ENCODE results near the gene PLA2G2C.

PLA2G2C gene

DNA sequence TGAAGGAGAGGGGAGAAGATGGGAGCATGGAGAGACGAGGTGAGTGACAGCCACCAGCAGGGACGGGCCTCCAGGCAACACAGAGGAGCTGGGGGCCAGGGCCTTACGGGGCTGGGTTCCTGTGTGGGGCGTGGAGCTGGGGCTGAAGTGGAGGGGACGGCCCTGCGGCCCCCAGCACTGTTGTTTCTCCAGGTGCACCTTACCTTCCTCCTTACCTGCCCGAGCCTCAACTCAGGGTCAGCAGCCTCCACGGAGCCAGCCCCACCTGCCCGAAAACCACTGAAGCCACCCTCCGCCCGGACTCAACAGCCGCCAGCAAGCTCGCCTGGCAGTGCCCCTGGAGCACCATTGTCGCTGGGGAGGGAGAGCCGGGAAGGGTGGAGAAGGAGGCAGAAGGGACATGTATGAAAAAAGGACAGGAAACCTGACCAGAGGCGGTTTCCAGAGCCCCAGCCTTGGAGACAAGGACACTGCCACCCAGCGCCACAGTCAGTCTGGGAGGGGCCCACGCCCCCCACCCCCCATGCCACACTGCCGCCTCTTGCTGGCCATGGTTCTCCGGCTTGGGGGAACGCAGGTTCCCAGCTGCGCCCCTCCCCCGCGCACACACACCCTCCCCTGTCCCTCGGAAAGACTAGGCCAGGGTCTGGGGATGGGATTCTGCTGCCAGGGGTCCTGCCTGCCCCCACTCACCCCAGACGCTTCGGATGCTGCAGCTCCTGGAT, 36.6 kb downstream of the PLA2G2C start:
- no peaks in the 10 kb centered on the region for H3K36me3 Mint-ChIP-seq (ENCODE audit: low read depth)
- peaks cover 1% of the 10 kb centered on the region for H3K27me3 Mint-ChIP-seq (ENCODE audit: low read depth, poor library complexity)
- no peaks in the 10 kb centered on the region for H3K9me3 Mint-ChIP-seq
- no peak overlapping the region for H3K4me3 Mint-ChIP-seq
- DNase-seq, result no peak
- TF ChIP-seq, protein P1, sequence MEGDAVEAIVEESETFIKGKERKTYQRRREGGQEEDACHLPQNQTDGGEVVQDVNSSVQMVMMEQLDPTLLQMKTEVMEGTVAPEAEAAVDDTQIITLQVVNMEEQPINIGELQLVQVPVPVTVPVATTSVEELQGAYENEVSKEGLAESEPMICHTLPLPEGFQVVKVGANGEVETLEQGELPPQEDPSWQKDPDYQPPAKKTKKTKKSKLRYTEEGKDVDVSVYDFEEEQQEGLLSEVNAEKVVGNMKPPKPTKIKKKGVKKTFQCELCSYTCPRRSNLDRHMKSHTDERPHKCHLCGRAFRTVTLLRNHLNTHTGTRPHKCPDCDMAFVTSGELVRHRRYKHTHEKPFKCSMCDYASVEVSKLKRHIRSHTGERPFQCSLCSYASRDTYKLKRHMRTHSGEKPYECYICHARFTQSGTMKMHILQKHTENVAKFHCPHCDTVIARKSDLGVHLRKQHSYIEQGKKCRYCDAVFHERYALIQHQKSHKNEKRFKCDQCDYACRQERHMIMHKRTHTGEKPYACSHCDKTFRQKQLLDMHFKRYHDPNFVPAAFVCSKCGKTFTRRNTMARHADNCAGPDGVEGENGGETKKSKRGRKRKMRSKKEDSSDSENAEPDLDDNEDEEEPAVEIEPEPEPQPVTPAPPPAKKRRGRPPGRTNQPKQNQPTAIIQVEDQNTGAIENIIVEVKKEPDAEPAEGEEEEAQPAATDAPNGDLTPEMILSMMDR (IDR thresholded peaks at IDR 0.05), result no peak
- no peak overlapping the region for H3K27ac Mint-ChIP-seq
- H3K4me1 Mint-ChIP-seq, result peaks cover 22% of the 10 kb centered on the region

DNA sequence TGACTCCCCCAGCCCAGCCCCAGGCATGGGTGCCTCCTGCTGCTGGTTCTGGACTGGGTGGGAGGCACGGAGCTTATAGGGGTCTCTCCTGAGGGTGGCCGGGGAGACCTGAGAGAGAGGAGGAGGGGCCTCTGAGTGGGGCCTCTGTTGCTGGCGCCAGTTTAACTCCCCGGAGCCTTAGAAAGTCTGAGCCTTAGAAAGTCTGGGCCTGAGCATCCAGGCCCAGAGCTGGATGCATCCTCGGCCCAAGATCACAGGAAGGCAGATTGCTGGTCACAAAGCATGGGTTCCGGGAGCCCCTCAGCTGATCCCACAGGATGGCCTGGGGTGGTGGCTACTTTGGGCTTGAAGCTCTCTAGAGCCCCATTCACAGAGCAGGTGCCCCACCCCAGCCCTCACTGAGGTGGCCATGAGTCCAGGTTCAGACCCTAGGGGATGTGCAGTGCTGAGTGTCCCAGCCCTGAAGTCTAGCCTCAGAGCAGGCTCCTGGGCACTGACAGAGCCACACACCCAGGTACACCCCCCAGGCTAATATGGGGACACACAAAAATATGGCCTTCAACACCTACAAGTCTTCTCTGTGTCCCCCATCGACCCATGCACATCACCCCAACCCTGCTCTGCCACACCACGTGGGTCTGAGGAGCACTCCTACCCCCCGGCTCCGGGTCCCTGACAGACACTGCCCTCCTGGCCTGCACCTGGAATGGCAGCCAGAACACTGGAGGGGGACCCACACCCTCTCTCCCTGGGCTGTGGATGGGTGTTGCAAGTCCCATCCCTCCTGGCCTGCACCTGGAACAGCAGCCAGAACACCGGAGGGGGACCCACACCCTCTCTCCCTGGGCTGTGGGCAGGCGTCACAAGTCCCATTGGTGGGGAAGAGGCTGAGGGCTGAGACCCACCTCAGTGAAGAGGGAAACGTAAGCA, 37.5 kb downstream of the PLA2G2C start:
- no peak overlapping the region for H3K27ac Mint-ChIP-seq
- H3K4me3 Mint-ChIP-seq, result no peak overlapping the region
- H3K27me3 Mint-ChIP-seq (ENCODE audit: low read depth, poor library complexity), result no peaks in the 10 kb centered on the region
- no peak for DNase-seq
- H3K36me3 Mint-ChIP-seq (ENCODE audit: low read depth), result no peaks in the 10 kb centered on the region
- H3K9me3 Mint-ChIP-seq, result no peaks in the 10 kb centered on the region
- peaks cover 17% of the 10 kb centered on the region for H3K4me1 Mint-ChIP-seq
- TF ChIP-seq, protein P1 (IDR thresholded peaks at IDR 0.05), result no peak

DNA sequence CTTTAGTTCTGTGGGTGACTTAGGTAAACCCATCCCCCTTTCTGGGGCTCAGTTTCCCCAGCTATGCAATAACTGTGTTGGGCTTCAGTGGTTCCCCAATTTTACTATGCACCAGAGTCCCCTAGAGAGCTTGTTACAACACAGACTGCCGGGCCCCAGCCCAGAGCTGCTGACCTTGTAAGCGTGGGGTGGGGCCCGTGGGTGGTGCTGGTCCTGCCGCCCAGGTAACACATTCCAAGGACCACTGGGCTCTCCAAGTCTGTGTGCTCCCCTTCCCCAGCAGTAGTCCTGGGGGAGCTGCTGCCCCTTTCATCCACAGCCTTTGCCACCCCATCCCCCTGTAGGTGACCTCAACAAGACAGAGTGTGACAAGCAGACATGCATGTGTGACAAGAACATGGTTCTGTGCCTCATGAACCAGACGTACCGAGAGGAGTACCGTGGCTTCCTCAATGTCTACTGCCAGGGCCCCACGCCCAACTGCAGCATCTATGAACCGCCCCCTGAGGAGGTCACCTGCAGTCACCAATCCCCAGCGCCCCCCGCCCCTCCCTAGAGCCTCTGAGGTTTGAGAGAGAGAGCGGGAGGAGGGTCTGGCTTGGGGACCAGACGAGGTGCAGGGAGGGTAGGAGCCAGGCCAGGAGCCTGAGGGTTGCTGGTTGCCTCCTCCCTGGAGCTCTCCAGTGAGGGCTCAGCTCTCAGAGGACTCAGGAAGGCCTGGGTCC, 38.3 kb downstream of the PLA2G2C start:
- TF ChIP-seq, protein P1 (IDR thresholded peaks at IDR 0.05), result no peak
- Mint-ChIP-seq H3K27me3 (ENCODE audit: low read depth, poor library complexity) (no peaks in the 10 kb centered on the region), H3K36me3 (ENCODE audit: low read depth) (no peaks in the 10 kb centered on the region), H3K27ac (no peak overlapping the region), H3K4me3 (no peak overlapping the region), H3K9me3 (no peaks in the 10 kb centered on the region), H3K4me1 (peaks cover 15% of the 10 kb centered on the region)
- DNase-seq, result no peak

DNA sequence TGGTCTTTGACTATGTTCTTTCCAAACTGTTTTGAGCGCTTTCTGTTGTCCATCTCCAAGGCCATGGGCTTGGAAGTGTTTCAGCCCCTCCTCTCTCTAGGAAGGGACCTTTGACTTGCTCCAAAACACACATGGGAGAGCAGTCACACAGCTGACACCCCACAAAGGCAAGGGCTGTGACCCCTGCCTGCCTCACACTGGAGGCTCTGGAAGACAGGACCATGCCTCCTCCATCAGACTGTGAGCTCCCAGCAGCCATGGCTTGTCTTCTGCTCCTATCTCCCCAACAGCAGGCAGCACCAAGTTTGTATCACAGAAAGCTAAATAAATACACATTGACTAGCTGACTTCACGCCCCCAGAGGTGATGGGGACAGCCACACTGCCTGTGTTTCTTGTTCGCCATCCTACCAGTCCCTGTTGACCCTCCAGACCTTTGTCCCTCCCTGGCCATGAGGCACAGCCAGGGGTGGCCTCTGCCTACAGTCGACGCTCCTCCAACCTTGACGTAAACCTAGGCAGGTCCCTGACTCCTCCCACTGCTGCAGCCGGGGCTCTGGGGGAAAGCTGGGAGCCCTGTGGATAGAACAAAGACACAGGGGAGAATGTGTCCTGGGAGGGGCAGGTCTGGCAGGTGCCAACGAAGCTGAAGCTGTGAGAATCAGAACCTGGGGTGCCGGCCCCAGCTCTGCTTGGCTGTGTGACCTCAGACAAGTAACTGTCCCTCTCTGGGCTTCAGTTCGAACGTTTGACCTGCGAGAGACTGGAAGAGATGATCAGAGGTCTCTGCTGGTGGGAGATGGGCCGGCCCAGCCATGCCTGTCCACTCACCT, 42.4 kb downstream of the PLA2G2C start:
- DNase-seq, result no peak
- TF ChIP-seq, protein P1 (IDR thresholded peaks at IDR 0.05), result no peak
- Mint-ChIP-seq H3K36me3 (ENCODE audit: low read depth) (no peaks in the 10 kb centered on the region), H3K9me3 (no peaks in the 10 kb centered on the region), H3K4me1 (peaks cover 27% of the 10 kb centered on the region), H3K27ac (no peak overlapping the region), H3K4me3 (no peak overlapping the region), H3K27me3 (ENCODE audit: low read depth, poor library complexity) (peaks cover 6% of the 10 kb centered on the region)

DNA sequence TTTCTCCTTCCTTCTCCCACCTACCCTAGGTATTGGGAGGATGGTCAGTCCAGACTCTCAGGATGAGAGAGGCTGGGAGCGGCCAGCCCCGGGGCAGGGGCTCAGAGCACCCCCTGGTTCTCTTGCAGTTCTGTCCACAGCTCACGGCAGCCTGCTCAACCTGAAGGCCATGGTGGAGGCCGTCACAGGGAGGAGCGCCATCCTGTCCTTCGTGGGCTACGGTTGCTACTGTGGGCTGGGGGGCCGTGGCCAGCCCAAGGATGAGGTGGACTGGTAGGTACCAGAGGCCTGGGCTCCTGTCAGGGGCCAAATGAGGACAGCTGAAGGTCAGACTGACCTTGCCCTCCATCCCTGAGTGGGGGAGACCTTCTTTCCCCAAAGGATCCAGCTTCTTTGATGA, 43.0 kb downstream of the PLA2G2C start:
- H3K4me3 Mint-ChIP-seq, result no peak overlapping the region
- no peak for DNase-seq
- TF ChIP-seq, protein P1 (IDR thresholded peaks at IDR 0.05), result no peak
- H3K36me3 Mint-ChIP-seq (ENCODE audit: low read depth), result no peaks in the 10 kb centered on the region
- H3K27me3 Mint-ChIP-seq (ENCODE audit: low read depth, poor library complexity), result peaks cover 6% of the 10 kb centered on the region
- peaks cover 27% of the 10 kb centered on the region for H3K4me1 Mint-ChIP-seq
- H3K9me3 Mint-ChIP-seq, result no peaks in the 10 kb centered on the region
- no peak overlapping the region for H3K27ac Mint-ChIP-seq
